NCI-H1436 treated with DMSO at 0.1 percent for 48 hours (cell line): ENCODE measurements around the gene GNA15.

Experiments
- DNase-seq: peaks from one replicate; lab custom pipeline; 2025; lab: John Stamatoyannopoulos, UW

GNA15 gene

DNA sequence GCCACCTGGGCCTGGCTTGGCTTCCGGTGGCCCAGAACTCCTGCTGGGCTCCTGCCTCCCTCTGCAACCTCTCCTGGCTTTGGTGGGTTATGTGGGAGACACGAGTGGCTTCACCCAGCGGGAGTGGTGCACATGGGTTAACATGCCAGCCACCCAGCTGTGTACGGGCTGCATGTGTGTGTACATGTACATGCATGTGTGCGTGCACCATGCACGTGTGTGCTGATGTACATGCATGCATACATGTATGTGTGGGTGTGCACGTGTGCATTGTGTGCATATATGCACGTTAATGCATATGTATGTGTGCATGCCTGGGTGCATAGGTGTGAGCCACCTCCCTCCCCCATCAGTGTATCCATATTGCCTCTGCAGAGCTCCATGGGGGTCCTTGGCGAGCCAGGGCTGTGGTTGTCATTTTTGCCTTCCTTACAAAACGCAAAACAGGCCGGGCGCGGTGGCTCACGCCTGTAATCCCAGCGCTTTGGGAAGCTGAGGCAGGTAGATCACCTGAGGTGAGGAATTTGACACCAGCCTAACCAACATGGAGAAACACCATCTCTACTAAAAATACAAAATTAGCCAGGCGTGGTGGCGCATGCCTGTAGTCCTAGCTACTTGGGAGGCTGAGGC lies 29.2 kb upstream of the GNA15 start:
- no peak for DNase-seq

DNA sequence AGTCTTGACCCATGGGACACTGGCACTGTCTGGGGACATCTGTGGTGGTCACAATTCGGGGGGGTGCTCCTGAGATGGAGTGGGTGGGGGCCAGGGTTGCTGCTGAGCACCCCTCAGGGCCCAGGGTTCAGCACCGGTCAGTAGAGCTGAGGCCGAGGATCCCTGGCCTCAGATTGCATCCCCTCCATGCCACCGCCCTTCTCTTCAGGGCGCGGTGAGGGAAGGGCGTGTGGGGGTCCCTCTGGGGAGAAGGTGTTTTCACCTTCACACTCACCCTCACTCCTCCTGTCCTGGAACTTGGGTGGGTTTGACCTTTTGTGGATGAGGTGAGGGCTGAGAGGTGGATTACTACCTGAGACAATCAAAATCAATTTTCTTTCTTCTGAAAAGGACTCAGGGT lies 28.2 kb upstream of the GNA15 start:
- no peak for DNase-seq

- no peak for DNase-seq
These were observed 27.1 kb upstream of the GNA15 start for GRCh38 chr19:3108775-3109174.

GRCh38 chr19:3109491-3109890 lies 26.3 kb upstream of the GNA15 start:
- no peak for DNase-seq

- no peak for DNase-seq
These were observed 25.6 kb upstream of the GNA15 start for GRCh38 chr19:3110126-3110825.

- no peak for DNase-seq
These were observed 24.1 kb upstream of the GNA15 start for GRCh38 chr19:3111586-3112247.

GRCh38 chr19:3112375-3113099 lies 23.3 kb upstream of the GNA15 start:
- DNase-seq: no peak

- no peak for DNase-seq
These were observed 22.5 kb upstream of the GNA15 start for GRCh38 chr19:3113100-3114017.

GRCh38 chr19:3114018-3114726 lies 21.7 kb upstream of the GNA15 start:
- no peak for DNase-seq

DNA sequence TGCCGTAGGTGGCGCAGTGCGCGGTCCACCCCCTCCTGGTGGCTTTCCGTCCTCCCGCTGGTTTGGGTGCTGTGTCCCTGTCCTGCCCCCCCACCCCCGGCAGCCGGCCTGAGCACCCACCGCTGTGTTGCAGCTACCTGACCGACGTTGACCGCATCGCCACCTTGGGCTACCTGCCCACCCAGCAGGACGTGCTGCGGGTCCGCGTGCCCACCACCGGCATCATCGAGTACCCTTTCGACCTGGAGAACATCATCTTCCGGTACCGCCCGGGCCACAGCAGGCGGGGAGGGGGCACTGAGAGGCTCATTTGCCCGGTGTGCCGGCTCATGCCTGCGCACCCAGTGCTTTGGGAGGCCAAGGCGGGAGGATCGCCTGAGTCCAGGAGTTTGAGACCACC lies 21.0 kb upstream of the GNA15 start:
- DNase-seq: no peak

- DNase-seq: no peak
These were observed 20.4 kb upstream of the GNA15 start for GRCh38 chr19:3115411-3115810.

- no peak for DNase-seq
These were observed 19.8 kb upstream of the GNA15 start for GRCh38 chr19:3115916-3116602.

GRCh38 chr19:3116621-3117020 lies 19.2 kb upstream of the GNA15 start:
- no peak for DNase-seq

GRCh38 chr19:3117716-3118115 lies 18.1 kb upstream of the GNA15 start:
- no peak for DNase-seq

DNA sequence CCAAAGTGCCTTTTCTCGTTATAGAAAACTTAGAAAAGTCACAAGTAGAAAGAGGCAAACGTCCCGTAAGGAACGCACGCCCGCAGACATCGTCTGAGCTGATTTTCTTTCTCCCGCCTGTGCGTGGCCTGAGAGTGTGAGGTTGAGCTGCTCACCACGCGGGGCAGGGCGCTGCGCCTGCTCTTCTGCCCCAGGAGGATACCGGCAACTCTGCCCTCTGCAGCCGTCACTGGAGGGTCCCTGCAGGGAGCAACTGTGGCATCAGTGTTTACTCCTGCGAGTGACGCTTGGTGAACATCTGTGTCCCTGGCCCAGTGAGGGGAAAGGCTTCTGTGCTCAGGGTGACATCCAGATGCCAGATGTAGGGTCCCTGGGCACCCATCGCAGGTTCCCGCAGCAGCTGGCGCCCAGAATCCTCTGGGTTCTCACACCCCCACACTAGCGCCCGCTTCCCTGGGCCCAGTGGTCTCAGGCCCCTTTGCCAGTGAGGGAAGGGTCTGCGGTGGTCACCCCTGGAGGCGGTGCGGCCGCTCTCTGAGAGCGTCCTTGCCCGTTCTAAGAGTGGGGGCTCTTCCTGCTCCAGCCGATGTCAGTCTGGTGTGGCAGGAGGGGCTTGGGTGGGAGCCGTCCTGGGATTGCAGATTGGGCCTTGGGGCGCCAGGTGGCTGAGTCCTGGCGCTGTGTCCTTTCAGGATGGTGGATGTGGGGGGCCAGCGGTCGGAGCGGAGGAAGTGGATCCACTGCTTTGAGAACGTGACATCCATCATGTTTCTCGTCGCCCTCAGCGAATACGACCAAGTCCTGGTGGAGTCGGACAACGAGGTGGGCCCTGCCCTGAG lies 17.4 kb upstream of the GNA15 start:
- no peak for DNase-seq

DNA sequence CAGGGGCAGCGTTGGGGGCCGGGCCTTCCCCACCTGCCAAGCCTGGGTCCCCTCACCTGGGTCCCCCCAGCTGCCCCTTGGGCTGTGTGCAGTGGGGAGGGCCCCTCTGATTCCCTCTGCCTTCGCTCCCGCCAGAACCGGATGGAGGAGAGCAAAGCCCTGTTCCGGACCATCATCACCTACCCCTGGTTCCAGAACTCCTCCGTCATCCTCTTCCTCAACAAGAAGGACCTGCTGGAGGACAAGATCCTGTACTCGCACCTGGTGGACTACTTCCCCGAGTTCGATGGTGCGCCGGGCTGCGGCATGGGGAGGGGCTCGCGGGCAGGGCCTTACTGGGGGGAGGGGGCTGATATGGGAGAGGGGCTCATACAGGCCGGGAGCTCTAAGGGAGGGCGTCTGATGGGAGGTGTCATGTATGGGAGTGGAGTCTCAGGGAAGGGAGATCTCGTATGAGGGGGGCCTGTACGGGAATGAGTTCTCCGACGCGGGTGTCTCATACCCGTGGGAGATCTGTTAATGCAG lies 16.7 kb upstream of the GNA15 start:
- no peak for DNase-seq

- DNase-seq: no peak
These were observed 16.0 kb upstream of the GNA15 start for GRCh38 chr19:3119693-3120380.

DNA sequence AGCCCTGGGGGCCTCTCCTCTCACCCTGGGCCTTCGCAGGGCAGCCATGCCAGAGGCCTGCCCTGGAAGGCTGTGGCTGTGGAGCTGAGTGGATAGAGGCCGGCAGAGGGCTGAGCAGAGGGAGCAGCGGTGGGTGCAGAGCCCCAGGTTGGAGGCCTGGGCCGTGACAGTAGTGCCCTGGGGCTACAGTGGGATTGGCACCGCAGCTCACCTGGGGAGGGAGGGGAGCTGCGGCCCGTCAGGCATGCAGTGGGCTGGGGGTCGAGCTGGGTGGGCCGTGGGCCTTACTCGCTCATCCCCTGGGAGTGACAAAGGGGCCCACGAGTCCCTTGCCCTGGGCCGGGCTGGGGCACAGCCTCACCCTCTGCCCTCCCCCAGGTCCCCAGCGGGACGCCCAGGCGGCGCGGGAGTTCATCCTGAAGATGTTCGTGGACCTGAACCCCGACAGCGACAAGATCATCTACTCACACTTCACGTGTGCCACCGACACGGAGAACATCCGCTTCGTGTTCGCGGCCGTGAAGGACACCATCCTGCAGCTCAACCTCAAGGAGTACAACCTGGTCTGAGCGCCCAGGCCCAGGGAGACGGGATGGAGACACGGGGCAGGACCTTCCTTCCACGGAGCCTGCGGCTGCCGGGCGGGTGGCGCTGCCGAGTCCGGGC lies 15.1 kb upstream of the GNA15 start:
- DNase-seq: no peak
